Astrocyte (in vitro differentiated cells and primary cell): ENCODE results near the gene CHD8. TPM values are rescaled to one million over a fixed set of nuclear protein-coding genes. Genes with fewer than 3 reads are reported as not detected.

Experiments used
- DNase-seq: peaks from one replicate; pipeline ENCODE4 v3.0.0-alpha.2; 2010; ENCODE audit warnings: low read depth
- FAIRE-seq: peaks from 2 replicates; lab custom pipeline; 2011; peaks lifted over from hg19 to GRCh38; lab: Jason Lieb, UNC
- H2AFZ ChIP-seq: 2 replicates; pipeline ENCODE4 v1.6.0; 2012; ENCODE audit warnings: low read depth, low read length, inconsistent platforms
- H3K27ac ChIP-seq: 2 replicates; pipeline ENCODE4 v1.5.1; 2011; ENCODE audit warnings: low read depth, low read length, inconsistent platforms
- H3K27me3 ChIP-seq: 2 replicates; pipeline ENCODE4 v1.6.0; 2011; ENCODE audit warnings: low read length, inconsistent platforms; ENCODE audit not compliant: insufficient read depth
- H3K36me3 ChIP-seq: 2 replicates; pipeline ENCODE4 v1.5.1; 2011; ENCODE audit warnings: low read length, inconsistent platforms; ENCODE audit not compliant: insufficient read depth
- H3K4me1 ChIP-seq: 2 replicates; pipeline ENCODE4 v1.5.1; 2011; ENCODE audit warnings: low read length, inconsistent platforms; ENCODE audit not compliant: insufficient read depth
- H3K4me2 ChIP-seq: 2 replicates; pipeline ENCODE4 v1.6.0; 2012; ENCODE audit warnings: low read length, inconsistent platforms
- H3K4me3 ChIP-seq: 2 replicates; pipeline ENCODE4 v1.5.1; 2011; ENCODE audit warnings: low read depth, mild to moderate bottlenecking, low read length, inconsistent platforms; ENCODE audit not compliant: insufficient read depth
- H3K79me2 ChIP-seq: 2 replicates; pipeline ENCODE4 v1.6.0; 2012; ENCODE audit warnings: mild to moderate bottlenecking, low read length, inconsistent platforms; ENCODE audit not compliant: insufficient read depth
- H3K9ac ChIP-seq: 2 replicates; pipeline ENCODE4 v1.6.0; 2012; ENCODE audit warnings: mild to moderate bottlenecking, low read length, inconsistent platforms
- H3K9me3 ChIP-seq: 2 replicates; pipeline ENCODE4 v1.5.1; 2012; ENCODE audit warnings: low read depth, mild to moderate bottlenecking, low read length, inconsistent platforms; ENCODE audit not compliant: insufficient read depth
- H4K20me1 ChIP-seq: 2 replicates; pipeline ENCODE4 v1.6.0; 2012; ENCODE audit warnings: low read length, inconsistent platforms; ENCODE audit not compliant: insufficient read depth
- H3K27ac Mint-ChIP-seq: one replicate; pipeline ENCODE4 v1.8.0; 2021; ENCODE audit warnings: mild to moderate bottlenecking, mixed read lengths; ENCODE audit not compliant: unreplicated experiment
- H3K27me3 Mint-ChIP-seq: one replicate; pipeline ENCODE4 v1.8.0; 2021; ENCODE audit warnings: low read depth, mixed read lengths; ENCODE audit not compliant: unreplicated experiment
- H3K36me3 Mint-ChIP-seq: one replicate; pipeline ENCODE4 v1.8.0; 2021; ENCODE audit warnings: low read depth, mixed read lengths; ENCODE audit not compliant: unreplicated experiment
- H3K4me1 Mint-ChIP-seq: one replicate; pipeline ENCODE4 v1.8.0; 2021; ENCODE audit warnings: low read depth, mixed read lengths; ENCODE audit not compliant: unreplicated experiment
- H3K4me3 Mint-ChIP-seq: one replicate; pipeline ENCODE4 v1.8.0; 2021; ENCODE audit warnings: mild to moderate bottlenecking, moderate library complexity, mixed read lengths; ENCODE audit not compliant: unreplicated experiment
- H3K9me3 Mint-ChIP-seq: one replicate; pipeline ENCODE4 v1.8.0; 2021; ENCODE audit warnings: mild to moderate bottlenecking, mixed read lengths; ENCODE audit not compliant: unreplicated experiment
- EZH2 ChIP-seq: IDR thresholded peaks from 2 replicates; pipeline ENCODE4 v1.6.1; 2012; ENCODE audit warnings: mild to moderate bottlenecking, low read length, inconsistent platforms; ENCODE audit not compliant: insufficient read depth
- total RNA-seq: library from RNA; stranded (reverse); gene quantifications from 2 replicates; pipeline ENCODE4 v1.2.1, GENCODE V29; 2021
- TF ChIP-seq, protein P1 (sequence below): IDR thresholded peaks from 2 replicates; pipeline ENCODE4 v1.5.1; 2011; ENCODE audit warnings: low read depth, mild to moderate bottlenecking, inconsistent platforms, low read length, moderate library complexity; ENCODE audit not compliant: insufficient read depth

The CHD8 gene
- total RNA-seq, 1 donor from 2014 or later: 111 TPM

DNA sequence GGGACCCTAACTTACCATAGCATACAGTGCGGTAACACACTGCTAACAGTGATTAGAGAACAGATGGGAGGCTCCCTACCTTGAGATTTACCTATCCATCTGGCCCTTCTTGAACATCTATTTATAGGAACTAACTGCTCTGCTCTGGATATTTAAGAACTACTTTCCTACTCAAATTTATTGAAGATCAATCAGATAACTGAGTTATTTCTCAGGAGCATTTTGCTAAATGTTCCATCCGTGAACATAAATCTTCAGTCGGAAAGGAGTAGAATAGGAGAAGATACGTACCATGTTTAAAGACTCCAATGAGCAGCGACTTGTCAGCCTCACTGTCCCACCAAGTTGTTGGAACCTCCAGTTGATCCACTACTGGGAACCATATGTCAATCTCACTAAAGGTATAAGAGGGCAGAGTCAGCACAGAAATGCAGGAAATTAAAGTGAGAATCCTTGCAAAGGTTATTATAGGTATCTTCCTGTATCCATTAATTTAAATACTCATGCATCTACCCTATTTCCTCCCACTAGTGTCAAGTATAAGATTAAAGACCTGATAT is 56.5 kb downstream of the CHD8 start:
- Histone ChIP-seq H2AFZ (no peak overlapping the region), H3K36me3 (peaks cover 83% of the 10 kb centered on the region), H3K4me2 (no peak overlapping the region), H3K27me3 (no peaks in the 10 kb centered on the region), H3K4me1 (no peaks in the 10 kb centered on the region), H4K20me1 (no peaks in the 10 kb centered on the region), H3K27ac (no peak overlapping the region), H3K9ac (no peak overlapping the region), H3K9me3 (no peaks in the 10 kb centered on the region), H3K79me2 (no peaks in the 10 kb centered on the region), H3K4me3 (no peak overlapping the region)
- Mint-ChIP-seq H3K27me3 (no peaks in the 10 kb centered on the region), H3K4me1 (no peaks in the 10 kb centered on the region), H3K27ac (no peak overlapping the region), H3K4me3 (no peak overlapping the region), H3K9me3 (no peaks in the 10 kb centered on the region), H3K36me3 (peaks cover 30% of the 10 kb centered on the region)
- FAIRE-seq (no peak), DNase-seq (no peak)
- no peak for TF ChIP-seq EZH2
- TF ChIP-seq, protein P1, sequence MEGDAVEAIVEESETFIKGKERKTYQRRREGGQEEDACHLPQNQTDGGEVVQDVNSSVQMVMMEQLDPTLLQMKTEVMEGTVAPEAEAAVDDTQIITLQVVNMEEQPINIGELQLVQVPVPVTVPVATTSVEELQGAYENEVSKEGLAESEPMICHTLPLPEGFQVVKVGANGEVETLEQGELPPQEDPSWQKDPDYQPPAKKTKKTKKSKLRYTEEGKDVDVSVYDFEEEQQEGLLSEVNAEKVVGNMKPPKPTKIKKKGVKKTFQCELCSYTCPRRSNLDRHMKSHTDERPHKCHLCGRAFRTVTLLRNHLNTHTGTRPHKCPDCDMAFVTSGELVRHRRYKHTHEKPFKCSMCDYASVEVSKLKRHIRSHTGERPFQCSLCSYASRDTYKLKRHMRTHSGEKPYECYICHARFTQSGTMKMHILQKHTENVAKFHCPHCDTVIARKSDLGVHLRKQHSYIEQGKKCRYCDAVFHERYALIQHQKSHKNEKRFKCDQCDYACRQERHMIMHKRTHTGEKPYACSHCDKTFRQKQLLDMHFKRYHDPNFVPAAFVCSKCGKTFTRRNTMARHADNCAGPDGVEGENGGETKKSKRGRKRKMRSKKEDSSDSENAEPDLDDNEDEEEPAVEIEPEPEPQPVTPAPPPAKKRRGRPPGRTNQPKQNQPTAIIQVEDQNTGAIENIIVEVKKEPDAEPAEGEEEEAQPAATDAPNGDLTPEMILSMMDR: no peak

DNA sequence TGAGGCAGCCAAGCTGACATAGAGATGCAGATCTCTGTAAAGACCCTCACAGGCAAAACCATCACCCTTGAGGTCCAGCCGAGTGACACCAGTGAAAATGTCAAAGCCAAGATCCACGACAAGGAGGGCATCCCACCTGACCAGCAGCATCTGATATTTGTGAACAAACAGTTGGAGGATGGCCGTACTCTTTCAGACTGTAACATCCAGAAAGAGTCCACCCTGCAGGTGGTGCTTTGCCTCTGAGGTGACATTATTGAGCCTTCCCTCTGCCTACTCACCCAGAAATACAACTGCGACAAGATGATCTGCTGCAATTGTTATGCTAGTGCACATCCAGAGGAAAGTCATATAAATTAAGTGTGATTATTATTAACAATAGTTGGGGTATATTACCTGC is 57.0 kb downstream of the CHD8 start:
- H3K9me3 Mint-ChIP-seq: no peaks in the 10 kb centered on the region
- H3K9ac ChIP-seq: no peak overlapping the region

DNA sequence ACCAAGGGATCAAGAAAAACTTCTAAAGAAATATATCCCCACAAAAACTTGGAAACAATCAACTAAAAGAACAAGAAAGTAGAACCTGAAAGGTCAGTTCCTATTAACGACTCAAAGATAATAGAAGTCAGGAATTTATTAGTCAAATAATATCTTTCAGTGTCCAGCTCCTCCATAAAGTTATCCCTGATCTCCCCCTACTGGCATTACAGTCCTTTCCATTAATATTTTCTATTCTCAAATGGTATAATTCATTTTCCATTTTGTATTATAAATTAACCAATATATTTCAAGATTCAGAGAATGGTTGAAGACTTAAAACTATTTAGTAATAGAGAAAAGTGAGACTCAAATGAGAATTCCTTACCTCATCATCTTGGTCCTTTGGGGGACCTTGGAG is 60.5 kb downstream of the CHD8 start:
- Mint-ChIP-seq H3K9me3 (no peaks in the 10 kb centered on the region), H3K4me1 (peaks cover 2% of the 10 kb centered on the region), H3K27me3 (no peaks in the 10 kb centered on the region), H3K4me3 (no peak overlapping the region), H3K27ac (no peak overlapping the region), H3K36me3 (peaks cover 36% of the 10 kb centered on the region)
- no peaks in the 10 kb centered on the region for H3K27me3 ChIP-seq
- no peak overlapping the region for H3K9ac ChIP-seq
- no peak for DNase-seq
- no peak overlapping the region for H3K27ac ChIP-seq
- TF ChIP-seq, protein P1: no peak
- no peak for TF ChIP-seq EZH2
- FAIRE-seq: no peak
- no peaks in the 10 kb centered on the region for H4K20me1 ChIP-seq
- H3K79me2 ChIP-seq: no peaks in the 10 kb centered on the region
- no peak overlapping the region for H2AFZ ChIP-seq
- peaks cover 86% of the 10 kb centered on the region for H3K36me3 ChIP-seq
- H3K4me3 ChIP-seq: no peak overlapping the region
- H3K4me1 ChIP-seq: no peaks in the 10 kb centered on the region
- H3K9me3 ChIP-seq: no peaks in the 10 kb centered on the region
- H3K4me2 ChIP-seq: no peak overlapping the region

More for the DNA sequence above, 57.0 kb downstream of the CHD8 start:
- no peaks in the 10 kb centered on the region for H3K4me1 Mint-ChIP-seq
- Histone ChIP-seq H3K36me3 (peaks cover 86% of the 10 kb centered on the region), H3K4me2 (no peak overlapping the region), H3K9me3 (no peaks in the 10 kb centered on the region), H3K79me2 (no peaks in the 10 kb centered on the region), H3K27ac (no peak overlapping the region), H4K20me1 (no peaks in the 10 kb centered on the region), H2AFZ (no peak overlapping the region), H3K27me3 (no peaks in the 10 kb centered on the region), H3K4me1 (no peaks in the 10 kb centered on the region), H3K4me3 (no peak overlapping the region)
- no peak overlapping the region for H3K27ac Mint-ChIP-seq
- TF ChIP-seq EZH2: no peak
- TF ChIP-seq, protein P1: no peak
- no peak overlapping the region for H3K4me3 Mint-ChIP-seq
- DNase-seq: no peak
- H3K27me3 Mint-ChIP-seq: no peaks in the 10 kb centered on the region
- H3K36me3 Mint-ChIP-seq: peaks cover 35% of the 10 kb centered on the region
- no peak for FAIRE-seq
